HG03108 (cell line): ENCODE measurements around the gene MED25.

Experiments
- ATAC-seq: cut with Tn5 transposase; IDR thresholded peaks from one replicate; pipeline ENCODE4 v1.9.1; 2021; ENCODE audit warnings: moderate library complexity; ENCODE audit not compliant: unreplicated experiment

MED25 gene

GRCh38 chr19:49883094-49883493 is 65.0 kb downstream of the MED25 start:
- no peak for ATAC-seq

- ATAC-seq: no peak
These were observed 66.0 kb downstream of the MED25 start for GRCh38 chr19:49884109-49884508.

- ATAC-seq: no peak
These were observed 66.7 kb downstream of the MED25 start for GRCh38 chr19:49884760-49885159.
